K562 (cell line): ENCODE data around the gene CLN5. TPM values are rescaled to one million over a fixed set of nuclear protein-coding genes. Genes with fewer than 3 reads are reported as not detected.

ENCODE experiments used
- ATAC-seq: fragments of 200-7000 bp; cut with Tn5 transposase; 3 replicates; pipeline ENCODE4 v1.9.1; 2020; ENCODE audit warnings: moderate library complexity
- BruUV-seq: library from RNA; stranded (reverse); fragments of 400-500 nt; replicated peaks from 2 replicates; lab custom pipeline; 2021; lab: Mats Ljungman, UMichigan
- CTCF ChIA-PET: fragments of 300-600 bp; formaldehyde crosslinking; extraction: SDS; loops from one replicate; lab custom pipeline; 2021; ENCODE audit warnings: low intra/inter-chr PET ratio; lab: Yijun Ruan, JAX
- POLR2A ChIA-PET: fragments of 300-600, 350-650 bp; sonication (Branson Sonifier 250); formaldehyde crosslinking; extraction: SDS; loops from one replicate; lab custom pipeline; 2021; ENCODE audit warnings: antibody characterized with exemption, inconsistent platforms; lab: Yijun Ruan, JAX
- DNase-seq, 4 experiments: peaks; one replicate each; pipeline versions ENCODE4 v3.0.0 to v3.0.0-alpha.2; 2011 to 2018; ENCODE audit warnings: low spot score in 3 of 4, mixed read lengths in 3 of 4; ENCODE audit errors: extremely low read depth in 1 of 4
- FAIRE-seq: peaks from 2 replicates; lab custom pipeline; 2011; peaks lifted over from hg19 to GRCh38; lab: Jason Lieb, UNC
- H2AFZ ChIP-seq: 2 replicates; pipeline ENCODE4 v1.6.0; 2011; ENCODE audit warnings: low read depth, low read length, control low read depth, inconsistent platforms
- H3K27ac ChIP-seq: fragments of 200-600 bp; 3 replicates; pipeline ENCODE4 v1.8.0; 2011; ENCODE audit warnings: low read depth, mild to moderate bottlenecking, control low read depth, inconsistent platforms, low read length, moderate library complexity, mixed read lengths; ENCODE audit errors: extremely low read depth
- H3K27me3 ChIP-seq, 2 experiments: fragments of 300-600 bp in 1 of 2; 2 replicates in 1 of 2; 3 replicates in 1 of 2; pipeline versions ENCODE4 v1.6.0 to v1.8.0; 2011; ENCODE audit warnings: inconsistent platforms in 2 of 2, low read length in 2 of 2, mild to moderate bottlenecking in 1 of 2, mixed read lengths in 1 of 2, moderate library complexity in 1 of 2; ENCODE audit not compliant: control insufficient read depth in 2 of 2, insufficient read depth in 2 of 2
- H3K36me3 ChIP-seq: fragments of 300-600 bp; 3 replicates; pipeline ENCODE4 v1.8.0; 2011; ENCODE audit warnings: mild to moderate bottlenecking, low read length, inconsistent platforms; ENCODE audit not compliant: control insufficient read depth, insufficient read depth
- H3K4me1 ChIP-seq, 2 experiments: fragments of 200-600 bp in 1 of 2; replicated peaks in 1 of 2; 2 replicates in 1 of 2; 3 replicates in 1 of 2; pipeline versions ENCODE4 v1.5.1 to v1.8.0; 2011; ENCODE audit warnings: inconsistent platforms in 2 of 2, low read length in 2 of 2, mild to moderate bottlenecking in 1 of 2, mixed read lengths in 1 of 2, moderate library complexity in 1 of 2; ENCODE audit not compliant: control insufficient read depth in 2 of 2, insufficient read depth in 2 of 2
- H3K4me2 ChIP-seq: 2 replicates; pipeline ENCODE4 v1.6.1; 2011; ENCODE audit warnings: low read length, control low read depth, inconsistent platforms, mixed read lengths; ENCODE audit not compliant: insufficient read depth
- H3K4me3 ChIP-seq: fragments of 200-600 bp; sonication (generic), shearing (Covaris generic); 2 replicates; pipeline ENCODE4 v1.5.1; 2016; ENCODE audit warnings: control low read depth, inconsistent platforms
- H3K79me2 ChIP-seq: fragments of 200-600 bp; 3 replicates; pipeline ENCODE4 v1.8.0; 2011; ENCODE audit warnings: low read length, inconsistent platforms; ENCODE audit not compliant: control insufficient read depth, insufficient read depth
- H3K9ac ChIP-seq, 2 experiments: 2 replicates each; pipeline versions ENCODE4 v1.6.0 to v1.6.1; 2011; ENCODE audit warnings: low read depth in 2 of 2, low read length in 2 of 2, control low read depth in 1 of 2, inconsistent platforms in 1 of 2, mild to moderate bottlenecking in 1 of 2, mixed read lengths in 1 of 2; ENCODE audit not compliant: insufficient read depth in 1 of 2
- H3K9me1 ChIP-seq: one replicate; pipeline ENCODE4 v1.6.0; 2011; ENCODE audit warnings: inconsistent platforms, mild to moderate bottlenecking, low read length, moderate library complexity; ENCODE audit not compliant: control insufficient read depth, insufficient read depth
- H3K9me3 ChIP-seq: replicated peaks from 2 replicates; pipeline ENCODE4 v1.5.1; 2011; ENCODE audit warnings: low read depth, low read length, inconsistent platforms; ENCODE audit not compliant: control insufficient read depth, insufficient read depth
- H4K20me1 ChIP-seq: replicated peaks from 2 replicates; pipeline ENCODE4 v1.6.1; 2011; ENCODE audit warnings: low read length, inconsistent platforms, mixed read lengths; ENCODE audit not compliant: control insufficient read depth, insufficient read depth
- BCOR ChIP-seq: fragments of 450-650 bp; IDR thresholded peaks from 2 replicates; pipeline ENCODE4 v1.6.1; 2016
- CBX8 ChIP-seq: fragments of 200-600 bp; sonication (generic); IDR thresholded peaks from 2 replicates; pipeline ENCODE4 v1.6.1; 2012; ENCODE audit warnings: borderline replicate concordance, mixed run types, low read depth, mild to moderate bottlenecking, moderate library complexity, mixed read lengths, low read length, control low read depth, inconsistent platforms; ENCODE audit not compliant: poor library complexity, severe bottlenecking; ENCODE audit errors: extremely low read depth
- DACH1 ChIP-seq: fragments of 450-650 bp; IDR thresholded peaks from 2 replicates; pipeline ENCODE4 v1.6.1; 2018; ENCODE audit not compliant: partially characterized antibody
- ELF2 ChIP-seq: fragments of 250-450 bp; sonication (Bioruptor Pico); IDR thresholded peaks from 2 replicates; pipeline ENCODE4 v1.5.0; 2021; ENCODE audit warnings: mild to moderate bottlenecking
- FOSL1 ChIP-seq: fragments of 200-800 bp; sonication (Bioruptor generic); conservative IDR thresholded peaks from 2 replicates; pipeline ENCODE4 v1.6.1; 2016; ENCODE audit warnings: missing genetic modification characterization, missing compliant biosample characterization
- FUS ChIP-seq: fragments of 200-400 bp; formaldehyde crosslinking; optimal IDR thresholded peaks from 2 replicates; pipeline ENCODE3; 2017; ENCODE audit warnings: low read depth, low read length
- HDAC2 ChIP-seq: fragments of 450-650 bp; IDR thresholded peaks from 2 replicates; pipeline ENCODE4 v1.6.1; 2016; ENCODE audit warnings: mild to moderate bottlenecking
- HMG20A ChIP-seq: fragments of 450-650 bp; formaldehyde crosslinking; conservative IDR thresholded peaks from 2 replicates; pipeline ENCODE4 v1.4.0; 2020; ENCODE audit warnings: mild to moderate bottlenecking, mixed read lengths
- MAZ ChIP-seq, 2 experiments: fragments of 450-650 bp in 1 of 2; sonication (generic) in 1 of 2; formaldehyde crosslinking; IDR thresholded peaks in 1 of 2; conservative IDR thresholded peaks in 1 of 2; 2 replicates each; pipeline versions ENCODE4 v1.4.0 to v1.5.0; 2020; ENCODE audit warnings: mild to moderate bottlenecking in 1 of 2, missing genetic modification reagents in 1 of 2
- MYNN ChIP-seq, 2 experiments: sonication (generic); formaldehyde crosslinking in 1 of 2; IDR thresholded peaks; 2 replicates each; pipeline versions ENCODE4 v1.5.0 to v1.6.1; 2016 to 2020; ENCODE audit warnings: antibody characterized with exemption in 1 of 2, missing genetic modification reagents in 1 of 2
- POLR3A ChIP-seq: IDR thresholded peaks from 2 replicates; pipeline ENCODE4 v1.6.1; 2011; ENCODE audit warnings: borderline replicate concordance, mild to moderate bottlenecking, moderate library complexity; ENCODE audit not compliant: insufficient read length, insufficient read depth; ENCODE audit errors: extremely low read depth
- RBM39 ChIP-seq: fragments of 200-400 bp; formaldehyde crosslinking; optimal IDR thresholded peaks from 2 replicates; pipeline ENCODE3; 2018; ENCODE audit warnings: low read depth, low read length
- RHOXF2B ChIP-seq: fragments of 250-450 bp; sonication (Bioruptor Pico); conservative IDR thresholded peaks from 2 replicates; pipeline ENCODE4 v1.5.1; 2021
- SMC3 ChIP-seq: conservative IDR thresholded peaks from 2 replicates; pipeline ENCODE4 v1.6.1; 2011; ENCODE audit warnings: low read depth, low read length, improper control_type of control experiment; ENCODE audit not compliant: insufficient read depth
- ZNF23 ChIP-seq: fragments of 250-450 bp; sonication (Bioruptor Pico); IDR thresholded peaks from 2 replicates; pipeline ENCODE4 v1.4.0; 2020; ENCODE audit warnings: mild to moderate bottlenecking
- ZNF696 ChIP-seq: fragments of 250-450 bp; sonication (Bioruptor Pico); conservative IDR thresholded peaks from 2 replicates; pipeline ENCODE4 v1.4.0; 2020; ENCODE audit warnings: mild to moderate bottlenecking, moderate library complexity
- ZNF717 ChIP-seq: fragments of 250-450 bp; sonication (Bioruptor Pico); IDR thresholded peaks from 2 replicates; pipeline ENCODE4 v1.5.0; 2021
- ZNF79 ChIP-seq: fragments of 250-450 bp; sonication (Bioruptor Pico); IDR thresholded peaks from 2 replicates; pipeline ENCODE4 v1.4.0; 2020; ENCODE audit warnings: low read depth, mild to moderate bottlenecking, moderate library complexity
- WGBS: fragments of 100-300 bp; shearing (Covaris generic); methylation state at CpG from one replicate; pipeline ENCODE4 v1.1.6; 2016; ENCODE audit warnings: low coverage, mixed read lengths; ENCODE audit not compliant: insufficient coverage; ENCODE audit errors: missing lambda C conversion rate; 5-methylcytosine and 5-hydroxymethylcytosine counted together
- in situ Hi-C: fragments of 300-500 bp; cut with MboI; formaldehyde crosslinking; loops from 4 replicates; pipeline ENCODE4 v1.15.0; 2018; ENCODE audit warnings: inconsistent platforms, mixed read lengths
- intact Hi-C: fragments of 100-400 bp; cut with micrococcal nuclease; formaldehyde crosslinking; loops from 2 replicates; pipeline ENCODE4 v1.14.2; 2022
- polyA plus RNA-seq, 8 experiments: library from polyadenylated mRNA; depleted of rRNA in 4 of 8; stranded (reverse) in 5 of 8; unstranded in 3 of 8; fragments of >200 nt; fragmentation: Nextera tagmentation in 2 of 8; fragmentation: Illumina TruSeq in 1 of 8; extraction: Ambion mirVana in 2 of 8; extraction: Trizol in 1 of 8; gene quantifications; 2 replicates each; pipeline versions ENCODE4 v1.2.1 to v1.2.3, GENCODE V29; 2011 to 2014; ENCODE audit warnings: inconsistent platforms in 1 of 8, missing spikeins in 1 of 8
- total RNA-seq, 7 experiments: library from RNA; depleted of rRNA in 6 of 7; stranded (reverse); fragments of >200 nt in 6 of 7; fragmentation: Illumina TruSeq in 2 of 7; extraction: Trizol in 2 of 7; gene quantifications; 2 replicates each; pipeline versions ENCODE4 v1.2.1 to v1.2.3, GENCODE V29; 2011 to 2021; ENCODE audit warnings: low replicate concordance in 1 of 7
- TF ChIP-seq, protein P1 (sequence below), 3 experiments: IDR thresholded peaks in 2 of 3; conservative IDR thresholded peaks in 1 of 3; 2 replicates each; pipeline ENCODE4 v1.5.1; 2011 to 2012; ENCODE audit warnings: low read length in 3 of 3, mild to moderate bottlenecking in 3 of 3, control low read depth in 2 of 3, improper control_type of control experiment in 1 of 3, inconsistent platforms in 1 of 3, low read depth in 1 of 3, mixed read lengths in 1 of 3, moderate library complexity in 1 of 3; ENCODE audit not compliant: insufficient read depth in 2 of 3

CLN5 gene
- total and polyA plus RNA-seq, 9 of the 15 experiments (the other 6 are each of a cell fraction or from before 2014, with no cell fraction given), result 4.6 to 11.5 (median 7.2) TPM

- no peak for TF ChIP-seq HMG20A
- TF ChIP-seq MYNN (IDR thresholded peaks at IDR 0.05), result no peak
- no peak for TF ChIP-seq MYNN (CRISPR knock-in tag; IDR thresholded peaks at IDR 0.05)
- TF ChIP-seq ZNF696 (CRISPR knock-in tag), result no peak
- no peak for TF ChIP-seq FUS
- TF ChIP-seq DACH1, result no peak
Observed at GRCh38 chr13:77001963-77002587, 10.2 kb downstream of the CLN5 start (continued).

GRCh38 chr13:77002590-77003190 lies 10.8 kb downstream of the CLN5 start:
- H3K4me3 ChIP-seq, result no peak overlapping the region
- ChIA-PET POLR2A (interaction anchor here (0.6 to 2.2 kb wide), 4 partner anchors 10 to 24 kb away, joined by 3 to 9 read pairs (median 3); no protein-coding TSS in a partner anchor), CTCF (interaction anchor here (0.6 kb wide), 1 partner anchor 14 kb away, joined by 3 read pairs; no protein-coding TSS in a partner anchor)
- in situ Hi-C loops, result no loop called here
- DNase-seq, result peak in 2 of 4 experiments; percentile 9 to 32
- H3K79me2 ChIP-seq, result no peaks in the 10 kb centered on the region; the same call in 1 of the 3 replicates
- peak; percentile 80 for FAIRE-seq
- no peaks in the 10 kb centered on the region for H3K4me1 ChIP-seq
- no peaks in the 10 kb centered on the region for H3K27me3 ChIP-seq
- 50% methylated on average over 2 of the region's 7 CpGs for WGBS
- no TSS peak for BruUV-seq
- intact Hi-C loops, result loop anchor here (5.0 kb wide), 1 partner anchor 475 kb away; no protein-coding TSS in a partner anchor
- no peaks in the 10 kb centered on the region for H3K9me1 ChIP-seq
- no peak overlapping the region for H3K27ac ChIP-seq
- no peak overlapping the region for H2AFZ ChIP-seq
- H3K9me3 ChIP-seq, result no peaks in the 10 kb centered on the region
- peaks cover 56% of the 10 kb centered on the region for H3K36me3 ChIP-seq
- H3K9ac ChIP-seq, result no peak overlapping the region
- no peak overlapping the region for H3K4me2 ChIP-seq
- peak; percentile 76 for ATAC-seq
- H4K20me1 ChIP-seq, result no peaks in the 10 kb centered on the region
- no peak for TF ChIP-seq CBX8
- TF ChIP-seq SMC3, result 0 out of 2 replicates have a peak, but pooled peaks have one; percentile 13
- no peak for TF ChIP-seq HDAC2
- no peak for TF ChIP-seq ZNF717 (CRISPR knock-in tag)
- no peak for TF ChIP-seq ZNF23 (CRISPR knock-in tag)
- no peak for TF ChIP-seq ZNF79 (CRISPR knock-in tag)
- no peak for TF ChIP-seq ELF2 (CRISPR knock-in tag)
- TF ChIP-seq MAZ (CRISPR knock-in tag; conservative IDR thresholded peaks at IDR 0.05 in 1 of 2, IDR thresholded peaks at IDR 0.05 in 1 of 2), result no peak
- no peak for TF ChIP-seq FOSL1
- TF ChIP-seq RBM39, result no peak
- no peak for TF ChIP-seq RHOXF2B (CRISPR knock-in tag)
- no peak for TF ChIP-seq POLR3A
- TF ChIP-seq BCOR, result no peak
- TF ChIP-seq, protein P1, sequence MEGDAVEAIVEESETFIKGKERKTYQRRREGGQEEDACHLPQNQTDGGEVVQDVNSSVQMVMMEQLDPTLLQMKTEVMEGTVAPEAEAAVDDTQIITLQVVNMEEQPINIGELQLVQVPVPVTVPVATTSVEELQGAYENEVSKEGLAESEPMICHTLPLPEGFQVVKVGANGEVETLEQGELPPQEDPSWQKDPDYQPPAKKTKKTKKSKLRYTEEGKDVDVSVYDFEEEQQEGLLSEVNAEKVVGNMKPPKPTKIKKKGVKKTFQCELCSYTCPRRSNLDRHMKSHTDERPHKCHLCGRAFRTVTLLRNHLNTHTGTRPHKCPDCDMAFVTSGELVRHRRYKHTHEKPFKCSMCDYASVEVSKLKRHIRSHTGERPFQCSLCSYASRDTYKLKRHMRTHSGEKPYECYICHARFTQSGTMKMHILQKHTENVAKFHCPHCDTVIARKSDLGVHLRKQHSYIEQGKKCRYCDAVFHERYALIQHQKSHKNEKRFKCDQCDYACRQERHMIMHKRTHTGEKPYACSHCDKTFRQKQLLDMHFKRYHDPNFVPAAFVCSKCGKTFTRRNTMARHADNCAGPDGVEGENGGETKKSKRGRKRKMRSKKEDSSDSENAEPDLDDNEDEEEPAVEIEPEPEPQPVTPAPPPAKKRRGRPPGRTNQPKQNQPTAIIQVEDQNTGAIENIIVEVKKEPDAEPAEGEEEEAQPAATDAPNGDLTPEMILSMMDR (IDR thresholded peaks at IDR 0.05 in 2 of 3, conservative IDR thresholded peaks at IDR 0.05 in 1 of 3; ENCODE audit: insufficient read depth in 2 of 3, low read depth in 1 of 3, low read length in 3 of 3), result peak; percentile 19 to 56 (median 46); a peak in 4 of 6 replicates
